ENCODE results near the gene OR2H1. TPM values are rescaled to one million over a fixed set of nuclear protein-coding genes. Genes with fewer than 3 reads are reported as not detected.

Gene OR2H1
- total RNA-seq, 1 donor = not detected

DNA sequence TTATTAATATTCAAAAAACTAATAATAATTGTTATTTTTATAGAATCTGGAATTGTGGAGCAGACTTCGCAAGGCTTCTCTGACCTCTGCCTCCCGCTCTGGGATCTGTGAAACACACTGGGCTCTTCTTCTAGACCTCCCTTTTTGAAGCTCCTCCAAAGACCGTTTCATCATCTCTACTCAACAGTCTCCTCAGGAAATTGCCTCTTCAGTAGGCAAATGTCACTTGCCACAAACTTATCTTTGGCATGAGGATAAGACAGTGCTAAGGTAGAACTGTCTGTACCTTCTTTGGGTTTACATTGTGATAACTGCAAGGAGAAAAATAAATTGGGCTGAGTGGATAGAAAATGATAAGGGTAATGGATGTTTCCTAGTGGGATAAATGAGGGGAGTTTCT lies 33.1 kb downstream of the OR2H1 start:
- no peak for DNase-seq (ENCODE audit: low read depth)
- H3K4me3 ChIP-seq (ENCODE audit: low read depth, low read length) = no peak overlapping the region
- no peak for TF ChIP-seq CTCF (IDR thresholded peaks at IDR 0.05; ENCODE audit: insufficient read depth, low read length)

DNA sequence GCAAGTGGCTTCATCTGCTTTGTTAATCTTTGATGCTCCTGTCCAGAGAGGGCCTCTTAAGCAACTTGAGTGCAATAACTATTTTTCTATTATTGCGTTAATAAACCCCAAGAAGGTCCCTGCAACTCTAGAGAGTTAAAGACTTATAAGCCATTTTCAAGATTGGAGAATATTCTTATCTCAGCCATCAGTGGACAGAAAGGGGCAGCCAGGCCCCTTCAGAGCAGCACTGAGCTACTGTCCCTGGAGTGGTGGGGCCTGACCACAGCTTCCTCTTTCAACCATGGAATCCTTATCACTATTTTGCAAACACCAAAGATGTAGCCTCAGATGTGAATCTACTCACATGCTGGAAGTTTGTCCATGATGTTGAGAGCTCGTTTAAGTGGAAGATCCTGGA lies 33.6 kb downstream of the OR2H1 start:
- no peak overlapping the region for H3K4me3 ChIP-seq (ENCODE audit: low read depth, low read length)
- DNase-seq (ENCODE audit: low read depth) = no peak
- no peak for TF ChIP-seq CTCF (IDR thresholded peaks at IDR 0.05; ENCODE audit: insufficient read depth, low read length)

DNA sequence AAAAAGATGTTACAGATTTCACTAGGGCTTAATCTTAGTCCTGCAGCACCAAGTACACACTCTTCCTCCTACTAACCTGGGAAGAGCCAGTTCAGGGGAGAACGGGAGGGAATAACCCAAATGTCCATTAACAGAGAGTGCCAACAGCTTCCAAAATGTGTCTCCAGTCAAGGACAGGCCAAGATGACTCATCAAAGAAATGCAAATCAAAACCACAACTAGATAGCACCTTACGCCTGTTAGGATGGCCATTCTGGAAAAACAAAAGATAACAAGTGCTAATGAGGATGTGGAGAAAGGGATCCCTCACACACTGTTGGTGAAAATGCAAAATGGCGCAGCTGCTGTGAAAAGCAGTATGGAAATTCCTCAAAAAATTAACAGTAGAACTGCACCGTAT lies 34.6 kb downstream of the OR2H1 start:
- TF ChIP-seq CTCF (IDR thresholded peaks at IDR 0.05; ENCODE audit: insufficient read depth, low read length) = no peak
- H3K4me3 ChIP-seq (ENCODE audit: low read depth, low read length) = no peak overlapping the region
- no peak for DNase-seq (ENCODE audit: low read depth)

GRCh38 chr6:29493261-29493660 lies 36.3 kb downstream of the OR2H1 start:
- no peak for DNase-seq (ENCODE audit: low read depth)
- H3K4me3 ChIP-seq (ENCODE audit: low read depth, low read length) = no peak overlapping the region
- no peak for TF ChIP-seq CTCF (IDR thresholded peaks at IDR 0.05; ENCODE audit: insufficient read depth, low read length)

- TF ChIP-seq CTCF (IDR thresholded peaks at IDR 0.05; ENCODE audit: insufficient read depth, low read length) = no peak
- DNase-seq (ENCODE audit: low read depth) = no peak
- H3K4me3 ChIP-seq (ENCODE audit: low read depth, low read length) = no peak overlapping the region
Observed at GRCh38 chr6:29494131-29494530, 37.2 kb downstream of the OR2H1 start.

- no peak for DNase-seq (ENCODE audit: low read depth)
- no peak for TF ChIP-seq CTCF (IDR thresholded peaks at IDR 0.05; ENCODE audit: insufficient read depth, low read length)
- no peak overlapping the region for H3K4me3 ChIP-seq (ENCODE audit: low read depth, low read length)
Observed at GRCh38 chr6:29495571-29495970, 38.6 kb downstream of the OR2H1 start.

DNA sequence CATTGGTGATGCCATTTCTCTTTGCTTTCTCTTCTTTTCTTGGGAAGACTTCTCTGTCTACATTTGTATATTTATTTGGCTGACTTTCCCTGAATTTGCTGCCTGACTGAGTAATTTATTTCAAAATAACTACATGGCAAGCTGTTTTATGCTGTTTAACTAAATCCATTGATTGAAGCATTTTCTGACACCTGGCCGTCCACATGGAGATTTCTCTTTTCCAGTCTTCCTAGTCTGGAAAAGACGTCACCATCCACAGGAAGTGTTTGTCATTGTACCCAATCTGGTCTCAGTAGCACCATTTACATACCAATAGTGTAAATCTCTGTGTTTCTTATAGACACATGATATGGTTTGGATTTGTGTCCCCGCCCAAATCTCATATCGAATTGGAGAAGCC lies 40.0 kb downstream of the OR2H1 start:
- no peak for DNase-seq (ENCODE audit: low read depth)
- TF ChIP-seq CTCF (IDR thresholded peaks at IDR 0.05; ENCODE audit: insufficient read depth, low read length) = no peak
- no peak overlapping the region for H3K4me3 ChIP-seq (ENCODE audit: low read depth, low read length)
